OCI-LY1 (cell line): ENCODE data around the gene RNF151.

Experiments
- H2AFZ ChIP-seq: fragments of 200-600 bp; sonication (generic), shearing (Covaris generic); 2 replicates; pipeline ENCODE4 v1.6.0; 2014; ENCODE audit warnings: antibody characterized with exemption, mild to moderate bottlenecking, low read length
- H3F3A ChIP-seq: fragments of 200-600 bp; sonication (generic), shearing (Covaris generic); 2 replicates; pipeline ENCODE4 v1.6.0; 2014; ENCODE audit warnings: mild to moderate bottlenecking, antibody characterized with exemption, low read length, moderate library complexity; ENCODE audit not compliant: insufficient read depth
- H3K27ac ChIP-seq: fragments of 200-600 bp; sonication (generic); 2 replicates; pipeline ENCODE4 v1.5.1; 2014; ENCODE audit warnings: low read length, mixed run types, mild to moderate bottlenecking, low read depth; ENCODE audit not compliant: poor library complexity, severe bottlenecking
- H3K27me3 ChIP-seq: fragments of 200-600 bp; sonication (generic); 2 replicates; pipeline ENCODE4 v1.6.0; 2014; ENCODE audit warnings: antibody characterized with exemption, mild to moderate bottlenecking, low read length, moderate library complexity; ENCODE audit not compliant: insufficient read depth
- H3K36me3 ChIP-seq: fragments of 200-600 bp; sonication (generic); 2 replicates; pipeline ENCODE4 v1.6.1; 2014; ENCODE audit warnings: mild to moderate bottlenecking, antibody characterized with exemption, low read length, moderate library complexity, mixed read lengths; ENCODE audit not compliant: insufficient read depth
- H3K4me1 ChIP-seq: fragments of 200-600 bp; sonication (generic); 2 replicates; pipeline ENCODE4 v1.5.1; 2014; ENCODE audit warnings: mild to moderate bottlenecking, low read length, moderate library complexity; ENCODE audit not compliant: insufficient read depth, severe bottlenecking
- H3K4me2 ChIP-seq: fragments of 200-600 bp; sonication (generic), shearing (Covaris generic); 2 replicates; pipeline ENCODE4 v1.6.1; 2014; ENCODE audit warnings: low read length
- H3K4me3 ChIP-seq: fragments of 200-600 bp; sonication (generic); 2 replicates; pipeline ENCODE4 v1.5.1; 2014; ENCODE audit warnings: low read length, low read depth, mild to moderate bottlenecking, mixed read lengths; ENCODE audit not compliant: poor library complexity, severe bottlenecking
- H3K79me2 ChIP-seq: fragments of 200-600 bp; shearing (Covaris generic); 2 replicates; pipeline ENCODE4 v1.6.1; 2016; ENCODE audit warnings: mixed run types, low read length, mixed read lengths; ENCODE audit not compliant: insufficient read depth
- H3K9ac ChIP-seq: fragments of 200-600 bp; sonication (generic), shearing (Covaris generic); 2 replicates; pipeline ENCODE4 v1.6.1; 2014; ENCODE audit warnings: mild to moderate bottlenecking, low read length, mixed read lengths
- H3K9me2 ChIP-seq: fragments of 200-600 bp; sonication (generic), shearing (Covaris generic); 2 replicates; pipeline ENCODE4 v1.6.1; 2014; ENCODE audit warnings: low read depth, mild to moderate bottlenecking, low read length, mixed read lengths
- H3K9me3 ChIP-seq: fragments of 200-600 bp; shearing (Covaris generic); 2 replicates; pipeline ENCODE4 v1.6.1; 2014; ENCODE audit warnings: low read length, mixed read lengths
- H4K20me1 ChIP-seq: fragments of 200-600 bp; sonication (generic), shearing (Covaris generic); 2 replicates; pipeline ENCODE4 v1.6.0; 2016; ENCODE audit warnings: mild to moderate bottlenecking, low read length; ENCODE audit not compliant: insufficient read depth
- EZH2 ChIP-seq: fragments of 200-600 bp; sonication (generic), shearing (Covaris generic); IDR thresholded peaks from 2 replicates; pipeline ENCODE4 v1.8.0; 2017; ENCODE audit warnings: borderline replicate concordance, mixed run types, mild to moderate bottlenecking, antibody characterized with exemption, low read length, moderate library complexity, mixed read lengths
- TF ChIP-seq, protein P1 (sequence below): fragments of 200-600 bp; sonication (generic), shearing (Covaris generic); IDR thresholded peaks from 2 replicates; pipeline ENCODE4 v1.5.1; 2017; ENCODE audit warnings: mild to moderate bottlenecking, antibody characterized with exemption, low read length, moderate library complexity, mixed read lengths

Gene RNF151

DNA sequence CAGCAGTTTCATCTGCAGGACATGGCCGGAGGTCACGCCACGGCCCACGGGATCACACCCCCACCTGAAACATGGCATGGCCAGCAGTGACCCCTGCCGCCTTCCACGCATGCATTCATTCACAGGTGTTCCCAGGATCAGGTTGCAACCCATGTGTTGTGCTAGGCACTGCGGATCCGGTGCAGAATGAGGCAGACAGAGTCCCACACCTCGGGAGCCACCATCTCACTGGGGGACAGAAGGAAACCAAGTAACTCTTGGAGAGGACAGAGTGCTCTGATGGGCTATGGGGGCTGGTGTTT is 19.3 kb upstream of the RNF151 start:
- no peaks in the 10 kb centered on the region for H3K36me3 ChIP-seq
- no peak overlapping the region for H3K9ac ChIP-seq
- no peak overlapping the region for H3K4me2 ChIP-seq
- H3K79me2 ChIP-seq: no peaks in the 10 kb centered on the region
- TF ChIP-seq, protein P1, sequence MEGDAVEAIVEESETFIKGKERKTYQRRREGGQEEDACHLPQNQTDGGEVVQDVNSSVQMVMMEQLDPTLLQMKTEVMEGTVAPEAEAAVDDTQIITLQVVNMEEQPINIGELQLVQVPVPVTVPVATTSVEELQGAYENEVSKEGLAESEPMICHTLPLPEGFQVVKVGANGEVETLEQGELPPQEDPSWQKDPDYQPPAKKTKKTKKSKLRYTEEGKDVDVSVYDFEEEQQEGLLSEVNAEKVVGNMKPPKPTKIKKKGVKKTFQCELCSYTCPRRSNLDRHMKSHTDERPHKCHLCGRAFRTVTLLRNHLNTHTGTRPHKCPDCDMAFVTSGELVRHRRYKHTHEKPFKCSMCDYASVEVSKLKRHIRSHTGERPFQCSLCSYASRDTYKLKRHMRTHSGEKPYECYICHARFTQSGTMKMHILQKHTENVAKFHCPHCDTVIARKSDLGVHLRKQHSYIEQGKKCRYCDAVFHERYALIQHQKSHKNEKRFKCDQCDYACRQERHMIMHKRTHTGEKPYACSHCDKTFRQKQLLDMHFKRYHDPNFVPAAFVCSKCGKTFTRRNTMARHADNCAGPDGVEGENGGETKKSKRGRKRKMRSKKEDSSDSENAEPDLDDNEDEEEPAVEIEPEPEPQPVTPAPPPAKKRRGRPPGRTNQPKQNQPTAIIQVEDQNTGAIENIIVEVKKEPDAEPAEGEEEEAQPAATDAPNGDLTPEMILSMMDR: no peak
- TF ChIP-seq EZH2: no peak
- H3K27ac ChIP-seq: no peak overlapping the region
- peaks cover 4% of the 10 kb centered on the region for H3K4me1 ChIP-seq
- no peak overlapping the region for H3K4me3 ChIP-seq
- H3F3A ChIP-seq: no peaks in the 10 kb centered on the region
- H3K9me2 ChIP-seq: no peaks in the 10 kb centered on the region
- peaks cover 15% of the 10 kb centered on the region for H3K27me3 ChIP-seq
- no peak overlapping the region for H2AFZ ChIP-seq
- no peaks in the 10 kb centered on the region for H4K20me1 ChIP-seq
- H3K9me3 ChIP-seq: no peaks in the 10 kb centered on the region

DNA sequence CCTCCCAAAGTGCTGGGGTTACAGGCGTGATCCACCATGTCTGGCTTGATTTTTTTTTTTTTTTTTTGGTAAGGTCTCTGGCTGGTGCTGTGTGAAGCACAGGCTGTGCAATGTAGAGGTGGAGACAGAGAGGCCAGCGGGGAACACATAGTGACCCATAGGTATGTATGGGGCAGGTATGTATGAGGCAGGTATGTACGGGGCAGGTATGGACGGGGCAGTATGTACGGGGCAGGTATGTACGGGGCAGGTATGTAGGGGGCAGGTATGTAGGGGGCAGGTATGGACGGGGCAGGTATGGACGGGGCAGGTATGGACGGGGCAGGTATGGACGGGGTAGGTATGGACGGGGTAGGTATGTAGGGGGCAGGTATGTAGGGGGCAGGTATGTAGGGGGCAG is 17.1 kb upstream of the RNF151 start:
- Histone ChIP-seq H3K27me3 (peaks cover 19% of the 10 kb centered on the region), H3K9ac (no peak overlapping the region), H2AFZ (no peak overlapping the region), H3K9me2 (no peaks in the 10 kb centered on the region), H3K36me3 (no peaks in the 10 kb centered on the region), H3F3A (no peaks in the 10 kb centered on the region), H3K4me1 (no peaks in the 10 kb centered on the region), H3K79me2 (no peaks in the 10 kb centered on the region), H3K4me3 (no peak overlapping the region), H3K27ac (no peak overlapping the region), H4K20me1 (no peaks in the 10 kb centered on the region), H3K4me2 (no peak overlapping the region), H3K9me3 (no peaks in the 10 kb centered on the region)
- TF ChIP-seq EZH2: no peak

DNA sequence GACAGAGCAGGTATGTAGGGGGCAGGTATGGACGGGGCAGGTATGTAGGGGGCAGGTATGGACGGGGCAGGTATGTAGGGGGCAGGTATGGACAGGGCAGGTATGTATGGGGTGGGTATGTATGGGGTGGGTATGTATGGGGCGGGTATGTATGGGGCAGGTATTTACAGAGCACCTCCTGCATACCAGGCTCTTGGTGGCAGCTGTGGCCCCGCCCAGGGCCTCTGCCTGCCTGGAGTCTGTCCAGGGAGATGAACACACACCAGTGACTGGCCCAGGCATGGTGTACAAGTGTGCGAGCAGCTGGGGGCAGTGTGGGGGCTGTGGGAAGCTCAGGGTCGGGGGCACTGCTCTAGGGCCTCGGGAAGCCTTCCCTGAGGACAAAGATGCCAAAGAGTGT is 16.6 kb upstream of the RNF151 start:
- Histone ChIP-seq H3K27ac (no peak overlapping the region), H3K36me3 (no peaks in the 10 kb centered on the region), H4K20me1 (no peaks in the 10 kb centered on the region), H2AFZ (no peak overlapping the region), H3K79me2 (no peaks in the 10 kb centered on the region), H3K9ac (no peak overlapping the region), H3K9me2 (no peaks in the 10 kb centered on the region), H3K4me1 (no peaks in the 10 kb centered on the region), H3F3A (no peaks in the 10 kb centered on the region), H3K4me2 (no peak overlapping the region), H3K4me3 (no peak overlapping the region), H3K27me3 (peaks cover 19% of the 10 kb centered on the region), H3K9me3 (no peaks in the 10 kb centered on the region)
- TF ChIP-seq EZH2: no peak
- TF ChIP-seq, protein P1: no peak

DNA sequence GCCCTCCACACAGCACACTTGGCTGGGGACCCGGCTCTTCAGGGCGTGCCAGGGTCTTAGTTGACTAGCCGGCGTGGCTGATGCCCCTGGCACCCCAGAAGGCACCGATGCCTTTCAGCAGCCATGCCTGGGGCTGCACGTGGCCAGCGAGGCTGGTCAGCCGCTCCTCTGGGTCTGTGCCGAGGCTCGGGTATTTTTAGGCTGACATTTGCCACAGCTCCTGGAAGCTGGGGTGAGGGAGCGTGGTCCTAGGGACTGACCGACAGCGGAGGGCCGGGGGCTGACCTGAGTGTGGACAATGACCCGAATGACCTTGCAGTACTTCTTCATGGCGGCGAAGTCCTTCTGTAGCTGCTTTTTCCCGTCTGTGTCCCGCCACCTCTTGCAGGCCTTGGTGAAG is 16.1 kb upstream of the RNF151 start:
- Histone ChIP-seq H3K4me2 (no peak overlapping the region), H3K9me3 (no peaks in the 10 kb centered on the region), H3K9ac (no peak overlapping the region), H3K27ac (no peak overlapping the region), H3K79me2 (no peaks in the 10 kb centered on the region), H3K4me3 (no peak overlapping the region), H4K20me1 (no peaks in the 10 kb centered on the region), H3K36me3 (no peaks in the 10 kb centered on the region), H3K27me3 (peaks cover 19% of the 10 kb centered on the region), H2AFZ (no peak overlapping the region), H3K9me2 (no peaks in the 10 kb centered on the region), H3K4me1 (no peaks in the 10 kb centered on the region), H3F3A (no peaks in the 10 kb centered on the region)
- TF ChIP-seq EZH2: no peak
- TF ChIP-seq, protein P1: no peak
